IMR-90 (cell line): ENCODE measurements around the gene CHST3.

Experiments used
- BHLHE40 ChIP-seq: fragments of 150-350 bp; IDR thresholded peaks from 2 replicates; pipeline ENCODE4 v1.6.1; 2016; ENCODE audit warnings: mild to moderate bottlenecking, low read depth, low read length
- CEBPB ChIP-seq: IDR thresholded peaks from 2 replicates; pipeline ENCODE4 v1.6.1; 2012; ENCODE audit warnings: low read depth, low read length, improper control_type of control experiment
- CTCF ChIP-seq: conservative IDR thresholded peaks from 2 replicates; pipeline ENCODE4 v1.5.1; 2012; ENCODE audit warnings: mild to moderate bottlenecking, low read depth, low read length, improper control_type of control experiment
- FOS ChIP-seq: fragments of 150-350 bp; IDR thresholded peaks from 2 replicates; pipeline ENCODE4 v1.6.1; 2016; ENCODE audit warnings: low read depth, low read length
- MAFK ChIP-seq: IDR thresholded peaks from 2 replicates; pipeline ENCODE4 v1.6.1; 2012; ENCODE audit warnings: low read depth, low read length, improper control_type of control experiment
- MXI1 ChIP-seq: IDR thresholded peaks from 2 replicates; pipeline ENCODE4 v1.6.1; 2012; ENCODE audit warnings: low read depth, mild to moderate bottlenecking, low read length, moderate library complexity, borderline replicate concordance
- POLR2A ChIP-seq: IDR thresholded peaks from 2 replicates; pipeline ENCODE4 v1.6.1; 2012; ENCODE audit warnings: mild to moderate bottlenecking, low read depth, low read length
- RAD21 ChIP-seq: IDR thresholded peaks from 2 replicates; pipeline ENCODE4 v1.6.1; 2012; ENCODE audit warnings: low read length, improper control_type of control experiment
- TF ChIP-seq, protein P1 (sequence below): fragments of 150-350 bp; IDR thresholded peaks from 2 replicates; pipeline ENCODE4 v1.6.1; 2017; ENCODE audit warnings: mild to moderate bottlenecking, antibody characterized with exemption, low read length, low read depth

- no peak for TF ChIP-seq MXI1
- no peak for TF ChIP-seq CTCF
- TF ChIP-seq POLR2A: no peak
- no peak for TF ChIP-seq RAD21
- no peak for TF ChIP-seq BHLHE40
- TF ChIP-seq FOS: no peak
- TF ChIP-seq, protein P1, sequence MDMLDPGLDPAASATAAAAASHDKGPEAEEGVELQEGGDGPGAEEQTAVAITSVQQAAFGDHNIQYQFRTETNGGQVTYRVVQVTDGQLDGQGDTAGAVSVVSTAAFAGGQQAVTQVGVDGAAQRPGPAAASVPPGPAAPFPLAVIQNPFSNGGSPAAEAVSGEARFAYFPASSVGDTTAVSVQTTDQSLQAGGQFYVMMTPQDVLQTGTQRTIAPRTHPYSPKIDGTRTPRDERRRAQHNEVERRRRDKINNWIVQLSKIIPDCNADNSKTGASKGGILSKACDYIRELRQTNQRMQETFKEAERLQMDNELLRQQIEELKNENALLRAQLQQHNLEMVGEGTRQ: no peak
- TF ChIP-seq CEBPB: no peak
- TF ChIP-seq MAFK: no peak
Measured at GRCh38 chr10:71978476-71978875, 14.3 kb downstream of the CHST3 start.
